SH-SY5Y (cell line): ENCODE data around the gene CRCP.

Experiments
- GATA2 ChIP-seq: IDR thresholded peaks from 2 replicates; pipeline ENCODE4 v1.6.1; 2011; ENCODE audit warnings: mild to moderate bottlenecking, low read depth, low read length
- GATA3 ChIP-seq: IDR thresholded peaks from 2 replicates; pipeline ENCODE4 v1.6.1; 2011; ENCODE audit warnings: low read depth, mild to moderate bottlenecking, low read length, moderate library complexity

CRCP gene

GRCh38 chr7:66099232-66099550 is 15.5 kb upstream of the CRCP start:
- no peak for TF ChIP-seq GATA3
- no peak for TF ChIP-seq GATA2

GRCh38 chr7:66099551-66100407 is 14.9 kb upstream of the CRCP start:
- TF ChIP-seq GATA2, result no peak
- TF ChIP-seq GATA3, result no peak

- TF ChIP-seq GATA2, result no peak
- TF ChIP-seq GATA3, result no peak
Observed at GRCh38 chr7:66100408-66101050, 14.1 kb upstream of the CRCP start.

- no peak for TF ChIP-seq GATA2
- TF ChIP-seq GATA3, result no peak
Observed at GRCh38 chr7:66105263-66105748, 9.3 kb upstream of the CRCP start.

GRCh38 chr7:66110856-66111255 is 3.8 kb upstream of the CRCP start:
- TF ChIP-seq GATA2 (no peak), GATA3 (no peak)

GRCh38 chr7:66118603-66119002 is 4.0 kb downstream of the CRCP start:
- TF ChIP-seq GATA2 (no peak), GATA3 (no peak)

GRCh38 chr7:66119245-66119850 is 4.7 kb downstream of the CRCP start:
- TF ChIP-seq GATA2 (no peak), GATA3 (no peak)

- TF ChIP-seq GATA3, result no peak
- no peak for TF ChIP-seq GATA2
Observed at GRCh38 chr7:66123175-66123528, 8.5 kb downstream of the CRCP start.

- TF ChIP-seq GATA2 (no peak), GATA3 (no peak; the same call in 1 of the 2 replicates)
Observed at GRCh38 chr7:66125052-66125694, 10.5 kb downstream of the CRCP start.

- peak; percentile 94 for TF ChIP-seq GATA3
- TF ChIP-seq GATA2, result peak; percentile 95
Observed at GRCh38 chr7:66125781-66126352, 11.2 kb downstream of the CRCP start.

- TF ChIP-seq GATA2, result peak; percentile 86
- TF ChIP-seq GATA3, result peak; percentile 95
Observed at GRCh38 chr7:66138994-66139752, 24.5 kb downstream of the CRCP start.

- no peak for TF ChIP-seq GATA2
- TF ChIP-seq GATA3, result no peak
Observed at GRCh38 chr7:66140924-66141323, 26.3 kb downstream of the CRCP start.

GRCh38 chr7:66142334-66142733 is 27.7 kb downstream of the CRCP start:
- TF ChIP-seq GATA2 (no peak), GATA3 (no peak)

- TF ChIP-seq GATA3 (no peak), GATA2 (no peak)
Observed at GRCh38 chr7:66142996-66143395, 28.3 kb downstream of the CRCP start.
